HG03103 (cell line): ENCODE results near the gene PIGH.
"Not testable (repeated sequence)": the region's sequence is repeated elsewhere in the genome, so short reads cannot be mapped to it uniquely, and the experiment has no call there.

ENCODE experiments used
- ATAC-seq: cut with Tn5 transposase; IDR thresholded peaks from one replicate; pipeline ENCODE4 v1.9.1; 2021; ENCODE audit warnings: low read depth; ENCODE audit not compliant: unreplicated experiment

Gene PIGH, protein sequence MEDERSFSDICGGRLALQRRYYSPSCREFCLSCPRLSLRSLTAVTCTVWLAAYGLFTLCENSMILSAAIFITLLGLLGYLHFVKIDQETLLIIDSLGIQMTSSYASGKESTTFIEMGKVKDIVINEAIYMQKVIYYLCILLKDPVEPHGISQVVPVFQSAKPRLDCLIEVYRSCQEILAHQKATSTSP

DNA sequence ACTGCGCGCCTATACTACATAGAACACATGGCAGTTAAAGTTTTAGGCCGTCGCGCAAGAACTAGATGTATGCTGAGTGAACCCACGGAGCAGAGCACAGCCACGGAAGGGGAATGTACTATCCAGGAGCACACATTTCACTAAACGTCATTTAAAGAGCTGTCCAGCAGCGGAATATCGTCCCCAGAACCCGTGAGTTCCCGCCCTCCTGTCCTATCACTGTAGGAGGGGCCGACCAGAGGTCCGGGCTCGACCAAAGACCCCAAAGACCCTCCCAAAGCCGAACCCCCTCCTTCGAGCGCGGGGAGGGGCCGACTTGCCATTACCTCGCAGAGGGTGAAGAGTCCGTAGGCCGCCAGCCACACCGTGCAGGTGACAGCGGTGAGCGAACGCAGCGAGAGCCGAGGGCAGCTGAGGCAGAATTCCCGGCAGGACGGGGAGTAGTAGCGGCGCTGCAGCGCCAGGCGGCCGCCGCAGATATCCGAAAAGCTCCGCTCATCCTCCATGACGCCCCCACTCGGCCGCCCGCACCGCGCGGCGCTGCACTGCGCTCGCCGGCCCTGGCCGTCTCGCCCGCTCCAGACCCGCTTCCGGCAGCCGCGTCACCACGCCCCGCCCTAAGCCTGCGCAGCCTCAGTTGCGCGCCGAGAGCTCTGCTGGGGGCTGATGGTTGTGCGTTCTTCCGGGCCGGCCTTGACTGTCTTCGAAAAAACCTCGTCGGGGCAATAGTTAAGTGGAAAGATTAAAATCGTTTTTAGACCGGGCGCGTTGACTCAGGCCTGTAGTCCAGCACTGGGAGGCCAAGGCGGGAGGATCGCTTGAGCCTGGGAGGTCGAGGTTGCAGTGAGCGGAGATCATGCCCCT lies at the start of gene PIGH:
Gene PIGH, minus strand, starts transcription at position 571 of the 864 bp plus-strand sequence. Its CDS starts 65 bp downstream, at position 506.
- ATAC-seq = peak; percentile 78

DNA sequence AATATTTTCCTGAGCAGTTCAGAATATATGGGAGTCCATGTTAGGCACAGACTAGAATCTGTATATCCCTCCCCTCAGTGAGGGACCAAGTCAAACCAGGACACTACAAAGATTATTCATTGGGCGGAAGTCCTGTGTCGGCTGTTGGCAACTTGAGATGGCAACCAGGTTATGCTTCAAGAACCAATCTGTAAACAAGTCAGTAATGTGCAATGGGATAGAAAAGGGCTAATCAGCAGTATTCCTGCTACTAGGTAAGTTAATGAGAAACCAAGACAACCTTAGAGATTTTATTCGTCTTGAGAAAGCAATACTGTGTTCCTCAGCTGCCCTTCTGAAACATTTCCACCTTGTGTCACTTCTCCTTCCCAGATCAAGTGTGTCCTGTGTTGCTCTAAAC lies 46.1 kb upstream of the PIGH start:
- ATAC-seq = no peak

DNA sequence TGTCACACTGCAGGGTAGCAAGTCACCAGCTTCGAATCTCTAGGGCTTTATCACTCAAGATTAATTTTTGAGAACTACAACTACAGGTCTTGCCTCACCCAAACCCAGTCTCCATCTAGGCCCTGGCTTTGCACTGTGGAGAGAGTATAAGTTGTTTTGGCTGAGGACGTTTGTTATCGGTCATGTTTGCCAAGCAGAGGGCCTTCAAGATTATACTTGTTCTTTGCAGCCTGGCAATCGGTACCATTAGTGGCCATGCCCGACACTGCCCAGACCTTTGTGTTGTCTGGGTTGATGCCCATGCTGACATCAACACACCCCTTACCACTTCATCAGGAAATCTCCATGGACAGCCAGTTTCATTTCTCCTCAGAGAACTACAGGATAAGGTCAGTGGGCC lies 45.3 kb upstream of the PIGH start:
- no peak for ATAC-seq

DNA sequence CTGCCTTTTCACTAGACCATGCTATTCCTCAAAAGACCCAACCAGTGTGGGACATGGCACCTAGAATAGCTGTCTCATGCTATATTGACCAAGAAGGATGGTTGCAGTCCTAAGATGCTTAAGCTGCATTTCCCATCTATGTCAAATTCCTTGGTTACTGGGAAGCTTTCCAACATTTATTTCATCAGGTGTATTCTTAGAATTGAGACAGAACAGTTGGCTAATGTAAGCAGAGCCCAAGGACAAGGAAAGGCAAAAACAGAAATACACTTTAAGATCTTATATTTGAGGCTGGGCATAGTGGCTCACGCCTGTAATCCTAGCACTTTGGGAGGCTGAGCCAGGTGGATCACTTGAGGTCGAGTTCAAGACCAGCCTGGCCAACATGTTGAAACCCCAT lies 44.4 kb upstream of the PIGH start:
- ATAC-seq = no peak

DNA sequence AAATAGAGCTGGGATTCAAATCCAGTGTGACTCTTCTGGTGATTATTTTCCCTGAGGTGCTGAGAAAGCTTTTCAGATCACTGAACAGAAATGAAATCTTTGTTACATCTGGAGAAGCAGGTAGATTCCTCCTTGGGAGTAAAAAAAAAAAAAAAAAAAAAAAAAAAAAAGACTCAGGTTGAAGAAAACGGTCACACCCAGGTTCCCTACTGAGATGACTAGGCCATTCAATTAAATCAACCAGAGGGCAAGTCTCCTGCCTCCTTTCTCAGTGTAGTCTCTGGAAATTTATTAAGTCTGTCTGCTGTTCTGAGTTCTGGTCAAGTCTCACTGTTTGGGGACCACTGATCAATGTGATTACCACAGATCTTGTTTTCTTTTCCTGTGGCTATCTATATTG lies 43.6 kb upstream of the PIGH start:
- no peak for ATAC-seq

DNA sequence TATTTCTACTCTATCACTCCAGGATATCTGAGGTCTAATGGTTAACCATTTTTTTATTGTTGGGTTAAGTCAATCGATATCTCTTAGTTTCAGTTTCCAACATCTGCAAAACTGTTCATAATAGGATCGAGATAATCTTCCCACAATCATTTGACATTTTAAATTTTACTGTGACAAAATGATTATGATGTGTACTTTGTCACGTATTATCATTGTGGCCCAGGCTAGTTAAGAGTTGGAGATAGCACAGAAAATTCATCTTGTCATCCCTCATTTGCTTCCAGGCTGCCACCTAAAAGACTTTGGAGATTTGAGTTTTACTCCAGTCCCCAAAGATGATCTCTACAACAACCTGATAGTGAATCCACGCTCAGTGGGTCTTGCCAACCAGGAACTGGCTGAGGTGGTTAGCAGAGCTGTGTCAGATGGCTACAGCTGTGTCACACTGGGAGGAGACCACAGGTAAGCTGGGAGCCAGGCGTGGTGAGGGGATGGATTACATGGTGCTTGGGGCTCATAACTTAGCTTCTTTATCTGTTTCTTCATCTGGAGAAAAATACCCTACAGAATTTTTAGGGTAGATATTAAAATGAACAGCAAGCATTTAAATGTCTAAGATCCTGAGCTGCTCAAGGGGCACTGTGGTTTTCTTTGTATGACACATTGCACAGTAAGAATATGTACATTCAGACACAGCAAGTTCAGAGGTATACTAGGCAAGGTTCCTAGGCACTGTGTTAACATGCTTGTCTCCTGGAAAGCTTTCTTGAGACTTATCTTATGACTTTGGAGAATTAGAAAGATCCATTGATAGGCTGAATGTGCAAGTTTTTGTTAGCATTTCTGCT lies 42.1 kb upstream of the PIGH start:
- ATAC-seq = no peak

DNA sequence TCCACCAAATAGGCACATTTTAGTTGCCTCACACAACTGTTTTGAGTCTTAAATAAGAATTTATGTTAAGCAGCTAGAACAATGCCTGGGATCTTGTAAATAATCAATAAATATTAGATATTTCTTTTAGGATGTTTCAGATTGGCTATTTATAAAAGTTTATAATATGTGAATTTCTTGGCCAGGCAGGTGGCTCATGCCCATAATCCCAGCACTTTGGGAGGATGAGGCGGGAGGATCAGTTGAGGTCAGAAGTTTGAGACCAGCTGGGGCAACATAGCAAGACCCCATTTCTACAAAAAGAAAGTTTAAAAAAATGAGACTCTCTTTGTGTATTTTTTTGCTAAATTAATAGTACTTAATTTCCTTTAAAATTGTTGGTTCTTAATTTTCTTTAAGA lies 41.4 kb upstream of the PIGH start:
- ATAC-seq = no peak

DNA sequence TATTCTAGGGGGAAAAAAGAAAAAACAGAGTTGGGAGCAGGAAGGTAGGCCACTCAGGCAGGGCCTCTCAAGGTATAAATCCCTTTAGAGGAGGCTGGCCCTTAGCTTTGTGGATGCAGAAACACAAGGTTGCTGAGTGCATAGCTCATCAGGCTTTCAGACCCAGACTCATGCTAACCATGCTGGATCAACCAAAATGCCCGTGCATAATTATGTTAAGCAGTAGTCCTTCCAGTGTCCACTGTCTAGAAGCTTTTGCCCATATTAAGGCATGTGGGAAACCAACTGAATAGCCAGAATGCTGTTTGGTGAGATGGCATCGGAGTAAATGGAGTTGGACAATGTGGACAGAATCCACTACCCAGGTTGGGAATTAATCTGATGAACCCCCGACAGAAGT lies 38.6 kb upstream of the PIGH start:
- no peak for ATAC-seq

DNA sequence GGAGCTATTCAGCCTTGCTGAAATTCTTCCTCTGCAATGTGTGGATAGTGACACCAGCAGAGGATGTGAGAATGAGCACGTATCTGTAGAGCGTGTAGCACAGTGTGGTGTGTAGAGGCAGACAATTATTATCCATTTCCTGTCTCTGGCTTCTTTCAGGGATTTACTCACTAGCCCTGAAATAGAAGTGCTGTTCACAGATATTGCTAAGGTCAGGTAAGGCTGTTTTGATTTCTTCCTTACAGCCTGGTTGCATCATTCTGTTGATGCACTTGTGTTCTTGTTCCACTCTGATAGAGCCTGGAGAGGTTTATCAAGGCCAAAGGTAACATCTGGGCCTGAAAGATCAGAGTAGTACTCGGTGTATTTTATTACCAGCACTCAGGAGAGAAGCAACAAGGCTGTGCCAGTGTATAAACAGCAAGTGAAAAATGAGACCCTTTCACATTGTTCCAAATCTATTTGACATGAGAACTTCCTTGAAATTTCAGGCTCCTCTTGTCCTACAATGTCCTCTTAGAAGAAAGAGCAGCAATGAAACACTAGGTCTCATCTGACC lies 36.4 kb upstream of the PIGH start:
- ATAC-seq = no peak

DNA sequence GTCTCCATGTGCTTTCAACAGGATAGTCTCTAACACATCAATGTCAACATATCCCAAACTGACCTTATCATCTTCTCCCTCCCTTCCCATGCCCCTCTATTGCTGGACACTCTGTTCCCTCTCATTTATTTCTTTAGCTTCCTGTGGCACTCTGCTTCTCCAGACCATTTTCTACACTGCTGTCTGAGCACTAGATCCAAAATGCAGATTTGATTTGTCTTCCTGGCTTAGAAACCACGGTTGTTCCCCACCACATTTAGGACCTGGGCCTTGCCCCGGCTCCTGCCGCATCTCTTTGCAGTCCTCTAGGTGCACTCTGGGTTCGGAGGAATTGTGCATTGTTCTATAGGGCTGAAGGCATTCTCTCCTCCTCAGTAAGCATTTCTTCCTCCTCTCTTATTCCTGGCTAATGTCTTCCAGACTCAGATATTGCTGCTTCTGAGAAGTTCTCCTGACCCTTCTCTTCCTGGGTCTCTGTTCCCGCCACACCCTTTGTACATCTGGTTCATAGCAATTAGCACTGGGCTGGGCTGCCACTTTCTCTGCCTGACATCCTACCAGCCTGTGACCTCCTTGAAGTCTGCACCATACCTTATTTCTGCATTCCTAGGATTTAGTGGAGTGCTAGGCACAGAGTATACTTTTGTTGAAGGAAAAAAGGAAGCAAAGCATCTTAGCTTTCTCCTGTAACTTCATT lies 33.5 kb upstream of the PIGH start:
- ATAC-seq = no peak

DNA sequence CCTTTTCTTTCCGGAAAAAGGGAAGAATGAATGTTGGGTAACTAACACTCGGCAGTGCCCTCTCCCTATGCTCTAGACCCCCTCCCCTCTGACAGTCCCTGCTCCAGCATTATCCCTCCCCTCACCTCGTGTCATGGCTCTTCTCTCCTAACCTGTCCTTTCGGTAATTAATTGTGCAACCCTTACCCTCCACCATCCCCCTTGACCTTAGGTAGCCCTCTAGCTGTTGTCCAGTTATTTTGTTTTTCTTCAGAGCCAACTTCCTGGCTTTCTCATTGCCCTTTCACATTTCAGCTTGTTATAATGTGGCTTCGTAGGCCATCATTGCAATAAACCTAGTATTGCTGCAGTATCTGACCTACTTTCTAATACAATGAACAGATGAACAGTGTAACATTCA lies 30.9 kb upstream of the PIGH start:
- ATAC-seq = no peak

DNA sequence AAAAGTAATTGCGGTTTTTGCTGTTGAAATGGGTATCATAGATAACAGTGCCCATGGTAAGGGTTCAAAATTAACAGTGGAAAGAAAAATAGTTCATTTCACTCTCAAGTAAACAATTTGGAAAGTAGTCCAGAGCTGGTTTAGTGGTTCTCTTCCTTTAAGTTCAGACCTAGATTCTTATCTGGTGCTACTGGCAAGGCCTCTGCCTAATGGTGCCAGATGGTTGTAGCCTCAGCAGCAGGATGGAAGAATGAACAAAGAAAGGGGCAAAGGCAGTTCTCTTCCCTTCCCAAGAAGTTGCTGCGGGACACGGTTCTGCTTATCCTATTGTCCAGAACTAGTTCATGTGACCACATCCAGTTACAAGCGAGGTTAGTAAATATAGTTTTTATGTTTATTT lies 30.1 kb upstream of the PIGH start:
- no peak for ATAC-seq

DNA sequence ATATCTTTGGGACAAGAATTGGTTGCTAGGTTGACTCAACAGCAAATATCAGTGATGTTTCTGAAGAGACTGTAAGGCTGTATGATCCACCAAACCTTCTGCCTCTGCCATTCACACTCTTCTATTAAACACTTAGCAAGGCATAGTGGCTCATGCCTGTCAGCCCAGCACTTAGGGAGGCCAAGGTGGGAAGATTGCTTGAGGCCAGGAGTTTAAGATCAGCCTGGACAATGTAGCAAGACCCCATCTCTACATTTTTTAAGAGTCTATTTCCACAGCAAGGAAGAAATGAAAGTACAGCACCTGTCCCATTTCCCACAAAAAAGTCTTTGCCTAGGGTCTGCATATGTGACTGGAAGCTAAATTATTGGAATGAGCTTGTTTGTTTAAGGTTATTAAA lies 27.5 kb upstream of the PIGH start:
- no peak for ATAC-seq

DNA sequence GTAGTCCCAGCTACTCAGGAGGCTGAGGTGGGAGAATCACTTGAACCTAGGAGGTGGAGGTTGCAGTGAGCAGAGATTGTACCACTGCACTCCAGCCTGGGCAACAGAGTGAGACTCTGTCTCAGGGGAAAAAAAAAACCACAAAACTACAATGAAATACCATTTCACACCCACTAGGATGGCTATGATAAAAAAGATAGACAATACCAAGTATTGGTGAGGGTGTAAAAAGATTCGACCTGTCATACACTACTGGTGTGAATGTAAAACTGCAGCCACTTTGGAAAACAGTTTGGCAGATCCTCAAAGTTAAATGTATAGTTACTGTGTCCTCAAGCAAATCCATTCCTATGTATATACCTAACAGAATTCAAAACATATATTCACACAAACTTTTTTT lies 26.1 kb upstream of the PIGH start:
- not testable (repeated sequence) for ATAC-seq

DNA sequence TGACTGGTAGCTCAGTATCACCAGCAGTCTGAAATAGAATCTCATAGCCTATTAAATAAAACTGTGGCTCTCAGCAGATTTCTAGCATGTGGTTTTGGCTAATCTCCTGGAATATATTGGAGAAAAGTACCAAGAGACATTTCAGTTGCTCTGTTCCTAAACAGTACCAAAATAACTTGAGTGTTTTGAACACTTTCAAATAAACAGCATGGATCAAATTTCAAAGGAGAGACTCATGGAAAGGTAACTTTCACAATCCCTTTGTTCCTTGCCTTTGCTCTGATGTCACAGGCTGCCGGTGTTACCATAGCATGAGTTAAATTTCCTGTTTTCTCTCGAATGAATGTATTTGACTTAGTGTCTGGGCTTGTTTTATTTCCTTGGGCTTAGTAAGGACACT lies 23.0 kb upstream of the PIGH start:
- no peak for ATAC-seq

DNA sequence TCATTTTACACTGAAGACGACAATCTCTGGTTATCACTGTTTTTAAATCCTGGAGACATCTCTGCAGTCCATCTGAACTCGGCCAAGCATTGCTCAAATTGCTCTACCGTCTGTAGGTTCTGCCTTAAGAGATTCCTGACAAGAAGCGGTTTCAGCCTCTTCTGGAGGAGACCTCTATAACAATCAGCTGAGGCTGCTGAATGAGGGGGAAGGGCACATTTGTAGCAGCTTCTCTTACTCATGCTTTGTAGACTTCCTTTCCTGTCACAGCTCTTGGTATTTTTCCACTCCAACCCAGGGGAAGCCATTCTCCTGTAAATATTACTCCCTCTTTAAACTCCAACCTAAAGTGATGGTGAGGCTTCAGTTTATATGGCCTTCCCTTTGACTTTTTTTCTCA lies 22.6 kb upstream of the PIGH start:
- no peak for ATAC-seq

DNA sequence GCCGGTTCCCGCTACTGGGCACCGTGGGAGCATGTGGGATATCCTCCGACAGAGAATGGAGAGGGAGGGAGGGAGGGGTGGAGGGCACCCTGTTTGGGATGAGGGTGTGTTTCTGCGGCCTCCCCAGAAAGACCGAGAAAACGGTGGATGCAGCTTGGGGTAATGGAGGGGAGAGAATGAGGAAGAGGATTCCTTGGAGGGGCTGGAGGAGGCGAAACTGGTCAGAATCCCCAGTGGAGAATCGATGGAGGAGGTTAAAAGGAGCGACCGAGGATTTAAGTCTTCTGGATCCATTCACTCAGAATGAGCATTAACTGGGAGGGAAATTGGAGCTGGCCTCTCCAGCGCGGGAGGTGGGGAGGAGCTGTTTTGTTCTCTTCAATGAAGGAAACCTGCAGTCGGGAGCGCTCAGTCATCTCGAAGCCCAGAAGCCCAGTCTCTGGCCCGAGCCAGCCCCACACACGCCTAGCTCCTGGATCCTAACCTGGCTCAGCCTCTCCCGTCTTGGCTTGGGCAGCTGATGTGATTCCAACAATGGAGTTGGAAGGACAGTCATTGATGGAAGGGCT lies 20.2 kb upstream of the PIGH start:
- no peak for ATAC-seq

DNA sequence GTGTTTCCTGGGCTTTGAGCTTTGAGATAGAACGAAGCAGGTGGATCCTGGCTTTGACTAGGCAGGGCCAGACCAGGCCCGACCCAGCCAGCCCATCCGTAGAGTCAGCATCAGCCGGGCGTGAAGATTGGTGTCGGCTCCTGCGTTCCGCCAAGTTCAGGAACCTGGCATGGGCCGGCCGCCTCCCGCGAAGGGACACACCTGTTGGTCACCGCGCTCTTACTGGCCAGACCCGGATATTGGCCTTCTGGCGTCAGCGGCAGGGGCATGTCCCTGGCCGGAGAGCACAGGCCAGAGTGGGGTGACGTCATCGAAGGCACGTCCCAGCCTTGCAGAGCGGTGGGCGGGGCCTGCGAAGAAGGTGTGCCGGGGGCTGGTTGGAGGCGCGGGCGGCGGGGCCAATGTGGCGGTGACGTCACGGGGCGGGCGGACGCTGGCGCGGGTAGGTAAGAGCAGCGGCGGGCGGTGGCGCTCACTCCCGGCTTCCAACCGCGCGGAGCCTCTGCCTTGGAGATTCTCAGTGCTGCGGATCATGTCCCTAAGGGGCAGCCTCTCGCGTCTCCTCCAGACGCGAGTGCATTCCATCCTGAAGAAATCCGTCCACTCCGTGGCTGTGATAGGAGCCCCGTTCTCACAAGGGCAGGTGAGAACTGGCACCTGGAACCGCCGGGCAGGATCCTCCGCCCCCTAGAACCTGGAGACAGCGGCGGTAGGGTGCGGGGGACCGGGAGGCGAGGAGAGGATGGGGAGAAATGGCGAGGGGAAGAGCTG lies 19.6 kb upstream of the PIGH start, which contains the start of gene ARG2:
Gene ARG2, plus strand, starts transcription at position 475 of the 771 bp plus-strand sequence. Its CDS starts 58 bp downstream, at position 533.
- peak; percentile 87 for ATAC-seq

DNA sequence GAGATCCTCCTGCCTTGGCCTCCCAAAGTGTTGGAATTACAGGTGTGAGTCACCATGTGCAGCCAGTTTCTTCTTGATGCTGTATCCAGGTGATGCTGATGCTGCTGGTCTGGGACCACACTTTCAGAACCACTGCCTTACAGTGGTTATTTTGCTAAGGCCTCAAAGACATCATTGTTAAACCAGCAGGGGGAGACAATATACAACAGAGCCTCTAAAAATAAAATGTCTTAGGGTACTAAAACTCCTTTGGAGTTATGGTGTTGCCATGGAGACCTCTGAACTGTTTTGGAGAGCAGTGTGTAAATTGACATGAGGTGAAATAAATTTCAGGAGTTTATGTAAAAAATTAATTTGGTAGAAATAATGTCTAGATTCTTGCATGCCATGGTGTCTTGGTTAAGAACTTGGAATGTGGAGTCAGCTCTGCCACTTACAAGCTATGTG lies 18.6 kb upstream of the PIGH start:
- no peak for ATAC-seq
